Measurements from ENCODE around the gene ARHGAP29.
A peak's percentile ranks its signal among the peaks of the same experiment; 100 is the strongest.

ARHGAP29 gene

DNA sequence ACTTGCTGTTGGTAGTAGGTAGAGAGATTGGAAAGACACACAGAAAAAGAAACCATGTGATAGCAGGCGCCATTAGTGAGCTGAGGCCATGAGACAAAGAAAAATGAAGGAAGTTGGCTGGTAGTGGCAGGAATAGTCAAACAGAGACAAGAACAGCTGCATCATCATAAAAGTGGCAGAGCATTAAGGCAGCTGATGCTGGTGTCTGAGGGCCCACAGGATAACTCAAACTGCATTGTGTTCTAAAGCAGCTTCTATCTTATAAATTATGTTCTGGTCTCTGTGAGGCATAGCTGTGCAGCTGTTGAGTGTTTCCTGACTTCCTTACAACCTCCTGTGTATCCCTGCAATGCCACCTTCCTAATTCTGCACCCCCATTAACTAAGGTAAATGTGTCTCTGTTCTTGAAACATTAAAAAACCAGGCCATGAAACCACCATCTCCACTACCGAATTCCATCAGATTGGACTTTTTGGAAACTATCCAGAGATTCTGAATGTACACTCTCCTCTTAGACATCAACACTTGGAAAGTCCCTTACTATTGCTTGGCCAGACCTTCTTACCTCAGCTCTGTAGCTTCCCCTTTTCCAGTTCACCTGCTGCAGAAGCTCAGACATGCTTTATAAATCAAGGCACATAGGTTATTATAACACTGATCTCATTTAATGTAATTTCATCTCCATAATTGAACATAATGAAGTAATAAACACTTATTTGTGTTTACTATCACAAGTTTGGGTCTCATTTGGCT lies 23.4 kb upstream of the ARHGAP29 start:
- DNase-seq: no peak

GRCh38 chr1:94259635-94260289 lies 22.4 kb upstream of the ARHGAP29 start:
- no peak for DNase-seq

DNA sequence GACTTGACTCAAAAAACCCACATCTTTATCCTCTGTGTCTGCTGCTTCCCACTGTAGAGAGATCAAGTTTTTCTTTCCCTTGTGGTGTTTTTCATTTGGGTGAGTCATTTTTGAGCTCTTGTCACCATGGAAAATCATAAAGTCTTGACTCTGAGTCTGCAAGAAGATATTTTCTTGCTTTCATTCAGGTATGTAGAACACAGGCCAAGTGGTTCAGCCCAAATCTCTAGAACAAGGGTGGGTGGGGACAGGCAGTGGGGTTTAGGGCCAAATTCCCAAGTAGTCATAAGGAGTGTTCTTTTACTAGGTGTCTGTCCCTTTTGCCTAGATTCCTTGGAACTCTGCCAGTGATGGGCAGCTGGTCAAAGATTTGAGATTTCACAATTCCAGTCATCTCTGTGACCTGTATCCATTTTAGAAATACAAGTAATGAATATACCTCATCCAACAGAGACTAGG lies 21.5 kb upstream of the ARHGAP29 start:
- peak; percentile 29 for DNase-seq

GRCh38 chr1:94257444-94257843 lies 20.1 kb upstream of the ARHGAP29 start:
- DNase-seq: no peak

- no peak for DNase-seq
Measured at GRCh38 chr1:94255476-94255875, 18.1 kb upstream of the ARHGAP29 start.

- no peak for DNase-seq
Measured at GRCh38 chr1:94254073-94254810, 16.9 kb upstream of the ARHGAP29 start.

DNA sequence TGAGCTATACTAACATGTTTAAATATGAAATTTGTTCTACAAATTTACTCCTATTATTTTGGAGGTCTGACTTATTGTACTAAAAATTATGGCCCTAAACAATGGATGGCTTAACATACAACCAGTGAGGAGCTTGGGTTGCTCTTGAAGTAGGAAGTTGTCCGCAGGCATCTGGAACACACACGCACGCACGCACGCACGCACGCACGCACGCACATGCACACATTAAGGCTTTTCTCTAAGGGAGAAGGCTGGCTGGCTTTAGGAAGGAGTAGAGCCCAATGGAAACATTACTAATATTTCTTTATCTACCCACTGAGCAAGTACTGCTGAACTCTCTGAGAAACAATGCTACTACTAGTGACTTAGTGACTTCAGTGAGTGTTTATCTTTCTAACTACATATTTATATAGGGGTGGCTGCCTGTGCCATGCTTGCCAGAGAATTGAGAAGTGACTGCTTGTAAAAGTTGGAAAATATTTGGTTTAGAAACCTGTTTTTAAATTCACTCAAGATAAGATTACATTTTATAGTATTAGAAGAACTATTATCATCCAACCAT lies 16.2 kb upstream of the ARHGAP29 start:
- DNase-seq: no peak

DNA sequence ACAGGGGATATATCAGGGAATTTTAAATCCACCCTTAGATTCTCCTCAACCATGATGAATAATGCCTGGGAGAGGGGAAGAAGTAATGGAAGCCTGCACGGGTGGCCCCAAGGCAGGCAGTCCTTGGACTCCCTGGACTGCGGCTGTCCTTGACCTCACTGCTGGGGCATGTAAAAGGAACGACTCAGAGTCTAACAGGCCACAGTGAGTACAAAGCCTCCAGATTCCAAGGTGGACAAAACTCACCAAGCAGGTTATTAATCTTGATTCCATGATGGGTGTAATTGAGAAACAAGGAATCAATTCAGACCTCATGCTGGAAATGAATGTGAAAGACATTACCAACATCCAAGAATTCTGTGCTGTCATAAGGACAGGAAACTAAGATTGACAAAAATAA lies 13.0 kb upstream of the ARHGAP29 start:
- DNase-seq: no peak

DNA sequence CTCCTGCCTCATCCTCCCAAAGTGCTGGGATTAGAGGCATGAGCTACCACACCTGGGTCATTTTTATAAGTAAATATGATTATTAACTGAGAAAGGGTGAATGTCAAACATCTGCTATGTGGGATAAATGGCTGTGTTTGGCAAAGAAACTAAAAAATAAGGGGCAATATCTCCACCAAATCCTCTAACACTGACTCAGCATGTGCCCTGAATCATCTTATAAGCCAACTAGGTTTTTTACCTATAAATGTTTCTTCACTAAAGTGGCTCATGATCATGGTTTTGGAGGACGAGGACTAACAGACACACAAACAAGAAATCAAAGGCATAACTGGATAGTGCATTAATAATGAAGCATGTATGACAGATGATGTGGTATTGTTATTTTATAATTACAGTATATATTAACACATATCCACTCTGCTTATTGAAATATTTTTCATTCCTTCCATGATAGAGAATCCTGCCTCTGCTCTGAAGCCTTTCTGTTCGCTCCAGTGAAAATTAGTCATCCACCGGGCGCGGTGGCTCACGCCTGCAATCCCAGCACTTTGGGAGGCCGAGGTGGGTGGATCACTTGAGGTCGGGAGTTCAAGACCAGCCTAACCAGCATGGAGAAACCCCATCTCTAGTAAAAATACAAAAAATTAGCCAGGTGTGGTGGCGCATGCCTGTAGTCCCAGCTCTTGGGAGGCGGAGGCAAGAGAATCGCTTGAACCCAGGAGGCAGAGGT lies 11.7 kb upstream of the ARHGAP29 start:
- DNase-seq: no peak

DNA sequence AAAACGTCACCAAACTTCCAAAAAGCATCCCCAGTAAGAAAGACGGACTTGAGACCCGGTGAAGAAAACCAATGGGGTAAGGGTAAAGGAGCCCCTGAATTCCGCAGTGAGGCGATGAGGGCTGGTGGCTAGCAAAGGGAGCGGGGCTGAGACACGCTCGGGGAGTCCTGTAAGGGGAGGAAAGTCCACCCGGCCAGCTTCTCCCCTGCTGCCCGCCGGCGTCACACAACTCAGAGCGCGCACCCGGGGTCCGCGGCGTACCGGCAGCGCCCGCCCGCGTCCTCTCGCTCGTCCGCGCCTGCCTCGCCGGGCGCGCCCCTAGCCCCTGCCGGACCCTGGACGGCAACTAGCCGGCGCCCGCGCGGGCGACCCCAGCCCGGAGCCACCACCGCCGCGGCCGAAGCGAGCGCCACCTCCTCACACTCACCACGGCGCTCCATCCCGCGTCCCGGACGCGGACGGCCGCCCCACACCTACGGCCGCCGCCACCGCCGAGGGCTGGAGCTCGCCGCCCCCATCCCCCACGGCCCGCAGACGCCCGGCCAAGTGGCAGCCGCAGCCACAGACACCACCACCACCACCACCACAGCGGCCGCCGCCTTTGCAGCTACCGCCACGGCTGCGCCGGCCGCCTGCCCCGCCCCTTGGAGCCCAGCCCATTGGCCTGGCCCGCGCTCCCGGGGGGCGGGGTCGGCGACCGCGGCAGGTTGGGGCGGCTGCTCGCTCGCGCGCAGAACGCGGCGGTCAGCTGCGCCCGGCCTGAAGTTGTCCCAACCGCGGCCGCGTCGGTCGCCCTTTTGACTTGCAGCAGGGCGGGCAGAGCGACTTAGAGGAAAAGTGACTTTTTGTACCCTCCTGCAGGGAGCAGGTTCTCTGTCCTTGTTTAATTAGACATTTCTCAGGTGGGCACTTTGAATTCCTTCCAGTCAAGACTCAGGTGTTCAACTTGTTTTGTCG lies 10.0 kb upstream of the ARHGAP29 start:
- DNase-seq: peak; percentile 74

GRCh38 chr1:94246692-94247137 lies 9.3 kb upstream of the ARHGAP29 start:
- no peak for DNase-seq

DNA sequence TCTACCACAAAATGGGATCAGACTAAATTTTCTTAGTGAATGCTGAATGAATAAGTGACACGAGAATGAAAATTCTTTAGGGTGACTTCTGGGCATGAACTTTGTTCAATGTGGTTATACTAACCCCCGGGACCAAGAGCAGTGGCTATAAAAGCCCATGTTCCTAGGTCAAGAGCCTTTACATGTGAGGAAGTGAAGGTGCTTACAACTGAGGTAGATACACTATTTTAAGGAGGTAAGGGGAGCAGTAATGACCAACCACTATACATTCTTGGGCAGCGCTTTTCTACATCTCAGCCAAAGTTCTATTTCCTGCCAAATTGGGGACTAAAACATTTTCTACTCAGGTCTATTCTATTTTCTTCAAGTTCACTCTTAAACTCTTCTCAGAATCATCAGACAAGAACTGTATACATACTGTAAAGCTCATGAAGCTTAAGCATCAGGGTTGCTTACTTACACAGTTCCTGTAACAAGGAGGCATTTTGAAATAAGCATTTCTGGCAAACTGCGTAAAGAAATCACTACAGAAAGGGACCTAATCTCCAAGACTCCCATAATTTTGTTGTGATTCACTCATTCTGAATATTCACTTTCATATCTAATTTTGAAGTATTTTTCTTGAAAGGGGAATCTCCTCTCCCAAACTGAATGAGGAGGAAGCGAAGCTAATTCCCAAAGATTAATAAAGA lies 8.5 kb upstream of the ARHGAP29 start:
- DNase-seq: no peak

- no peak for DNase-seq
Measured at GRCh38 chr1:94244816-94245215, 7.4 kb upstream of the ARHGAP29 start.

DNA sequence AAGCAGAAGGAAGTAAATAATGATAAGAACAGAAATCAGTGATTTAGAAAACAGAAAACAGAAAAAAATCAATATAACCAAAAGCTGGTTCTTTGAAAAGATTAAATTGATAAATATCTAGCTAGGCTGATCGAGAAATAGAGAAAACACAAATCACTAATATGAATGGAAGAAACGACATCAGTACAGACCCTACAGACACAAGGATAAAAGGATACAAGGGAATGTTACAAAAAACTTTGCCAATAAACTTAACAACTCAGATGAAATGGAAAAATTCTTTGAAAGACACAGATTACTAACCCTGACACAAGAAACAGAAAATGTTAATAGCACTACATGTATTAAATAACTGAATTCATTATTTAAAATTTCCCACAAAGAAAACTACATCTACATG lies 6.3 kb upstream of the ARHGAP29 start:
- DNase-seq: no peak

DNA sequence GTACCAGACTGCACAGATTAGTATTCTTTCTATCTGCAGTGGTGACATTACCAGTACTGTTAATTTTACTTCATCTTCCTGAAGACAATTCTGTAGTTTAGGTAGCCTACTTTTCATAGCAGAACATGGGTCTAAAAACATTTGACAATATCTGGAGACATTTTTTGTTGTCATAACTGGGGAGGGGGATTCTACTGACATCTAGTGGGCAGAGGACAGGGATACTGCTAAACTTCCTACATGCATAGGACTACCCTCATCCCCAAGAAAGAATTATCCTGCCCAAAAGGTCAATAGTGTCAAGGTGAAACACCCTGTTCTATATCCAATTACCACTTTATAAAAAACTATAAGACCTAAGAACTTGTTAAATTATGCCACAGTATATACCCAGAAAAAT lies 3.4 kb upstream of the ARHGAP29 start:
- DNase-seq: peak; percentile 30

DNA sequence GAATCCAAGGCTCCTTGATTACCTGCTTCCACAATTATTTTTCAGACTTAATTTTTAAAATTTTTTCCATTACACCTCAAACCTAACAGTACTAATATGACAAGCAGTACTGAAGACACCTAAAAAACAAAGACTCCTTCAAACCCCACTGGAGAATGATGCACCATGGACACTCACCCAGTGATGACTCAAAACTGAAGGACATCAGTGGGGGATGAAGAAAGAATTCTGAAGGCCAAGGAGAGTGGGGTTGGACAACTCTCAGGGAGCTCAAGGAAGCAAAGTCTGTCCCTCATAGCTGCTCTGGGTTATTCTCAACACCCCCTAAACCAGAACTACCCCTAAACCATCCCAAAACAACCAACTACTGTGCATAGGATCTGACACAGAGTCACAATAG lies 2.4 kb upstream of the ARHGAP29 start:
- DNase-seq: no peak

DNA sequence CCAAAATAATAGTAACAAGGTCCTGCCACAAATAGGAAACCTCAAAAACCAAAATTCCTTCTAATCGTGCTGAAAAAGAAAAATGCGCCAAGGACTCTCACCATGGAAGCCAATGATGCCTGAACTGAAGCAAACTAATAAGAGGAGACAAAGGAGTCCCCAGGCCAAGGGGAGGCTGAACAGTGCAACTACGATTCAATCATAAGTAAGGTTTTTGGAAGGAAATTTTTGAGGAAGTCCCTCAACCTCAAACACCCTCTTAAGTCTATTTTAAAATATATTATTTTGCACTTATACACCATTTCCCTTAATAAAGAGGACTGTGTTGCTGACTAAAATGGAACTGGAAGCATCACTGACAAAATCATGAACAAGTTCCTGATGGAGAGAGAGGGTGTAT lies 1.7 kb upstream of the ARHGAP29 start:
- DNase-seq: no peak

GRCh38 chr1:94236630-94237290 lies 624 bp downstream of the ARHGAP29 start:
- no peak for DNase-seq

- DNase-seq: peak; percentile 53
Measured at GRCh38 chr1:94236013-94236491, 1.3 kb downstream of the ARHGAP29 start.
